Activated T-cell treated with anti-CD3 and anti-CD28 coated beads, Interleukin-2, amount 50 U/mL, for 1 hour (primary cell): ENCODE measurements around the gene PCMT1.
"Not testable (repeated sequence)": the region's sequence is repeated elsewhere in the genome, so short reads cannot be mapped to it uniquely, and the experiment has no call there.

Experiments used
- DNase-seq: peaks from one replicate; pipeline ENCODE4 v3.0.0-alpha.2; 2020

Gene PCMT1

DNA sequence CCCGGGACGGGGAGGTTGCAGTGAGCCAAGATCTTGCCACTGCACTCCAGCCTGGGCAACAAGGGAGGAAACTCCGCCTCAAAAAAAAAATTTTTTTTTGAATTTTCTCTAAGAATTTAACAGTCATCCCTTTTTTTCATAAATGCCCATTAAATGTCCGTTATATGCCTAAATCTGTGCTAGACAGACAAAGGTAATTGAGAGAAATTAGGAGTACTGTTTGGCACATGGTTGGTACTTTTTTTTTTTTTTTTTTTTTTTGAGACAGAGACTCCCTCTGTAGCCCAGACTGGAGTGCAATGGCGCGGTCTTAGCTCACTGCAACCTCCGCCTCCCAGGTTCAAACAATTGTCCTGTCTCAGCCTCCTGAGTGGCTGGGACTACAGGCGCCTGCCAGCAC is 1.7 kb downstream of the PCMT1 start:
- DNase-seq, result no peak

DNA sequence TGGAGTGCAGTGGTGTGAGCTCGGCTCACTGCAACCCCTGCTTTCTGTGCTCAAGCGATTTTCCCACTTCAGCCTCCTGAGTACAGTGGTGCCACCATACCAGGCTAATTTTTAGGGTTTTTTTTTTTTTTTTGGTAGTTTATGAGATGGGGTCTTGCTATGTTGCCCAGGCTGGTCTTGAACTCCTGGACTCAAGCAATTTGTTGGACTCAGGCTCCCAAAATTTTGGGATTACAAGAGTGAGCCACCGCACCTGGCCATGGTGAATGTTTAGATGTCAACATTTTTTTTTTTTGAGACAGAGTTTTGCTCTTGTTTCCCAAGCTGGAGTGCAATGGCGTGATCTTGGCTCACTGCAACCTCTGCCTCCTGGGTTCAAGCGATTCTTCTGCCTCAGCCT is 2.4 kb downstream of the PCMT1 start:
- not testable (repeated sequence) for DNase-seq

DNA sequence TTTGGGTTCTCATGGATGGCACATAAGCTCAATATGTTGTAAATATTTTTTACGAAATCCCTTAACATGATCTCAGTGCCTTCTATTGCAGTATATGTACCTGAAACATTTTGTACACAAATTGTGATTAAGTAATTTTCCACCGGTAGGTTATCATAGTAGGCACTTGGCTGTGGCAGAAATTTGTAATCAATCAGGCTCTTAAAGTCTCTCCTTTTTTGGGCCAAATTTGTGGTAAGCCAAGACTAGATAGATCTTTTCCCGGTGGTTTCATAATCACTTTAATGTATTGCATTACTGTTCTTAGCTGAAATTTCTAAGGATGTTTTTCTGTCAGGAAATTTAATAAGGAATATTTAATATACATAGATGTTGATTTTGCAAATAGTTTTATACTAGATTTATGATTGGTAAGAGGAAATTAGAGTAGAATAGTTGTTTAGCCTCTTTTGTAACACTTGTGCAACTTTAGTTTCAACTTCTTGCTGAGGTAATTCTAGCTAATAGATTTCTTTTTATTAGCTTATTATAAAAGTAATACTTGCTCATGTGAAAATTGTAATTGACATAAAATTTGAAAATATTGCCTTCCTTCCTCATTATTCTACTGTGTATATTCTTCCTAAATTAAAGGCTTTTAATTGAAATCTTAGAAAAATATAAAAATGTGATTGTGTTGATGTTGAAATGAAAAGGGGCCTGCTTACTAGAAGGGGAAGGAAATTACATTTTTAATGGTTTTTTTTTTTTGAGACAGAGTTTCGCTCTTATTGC is 3.2 kb downstream of the PCMT1 start:
- no peak for DNase-seq

DNA sequence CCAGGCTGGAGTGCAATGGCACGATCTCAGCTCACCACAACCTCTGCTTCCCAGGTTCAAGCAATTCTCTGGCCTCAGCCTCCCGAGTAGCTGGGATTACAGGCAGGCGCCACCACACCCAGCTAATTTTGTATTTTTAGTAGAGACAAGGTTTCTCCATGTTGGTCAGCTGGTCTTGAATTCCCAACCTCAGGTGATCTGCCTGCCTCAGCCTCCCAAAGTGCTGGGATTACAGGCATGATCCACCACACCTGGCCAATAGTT is 3.8 kb downstream of the PCMT1 start:
- not testable (repeated sequence) for DNase-seq

DNA sequence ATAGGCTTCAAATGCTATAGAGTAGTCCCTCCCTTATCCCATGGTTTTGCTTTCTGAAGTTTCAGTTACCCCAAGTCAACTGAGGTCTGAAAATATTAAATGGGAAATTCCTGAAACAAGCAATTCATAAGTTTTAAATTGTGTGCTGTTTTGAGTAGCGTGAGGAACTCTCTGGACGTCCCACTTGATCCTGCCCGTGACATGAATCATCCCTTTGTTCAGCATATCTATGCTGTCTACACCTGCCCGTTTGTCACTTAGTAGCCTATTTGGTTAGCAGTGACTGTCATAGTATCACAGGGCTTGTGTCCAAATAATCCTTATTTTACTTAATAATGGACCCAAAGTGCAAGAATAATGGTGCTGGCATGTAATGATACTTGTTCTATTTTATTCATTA is 5.0 kb downstream of the PCMT1 start:
- DNase-seq, result no peak

DNA sequence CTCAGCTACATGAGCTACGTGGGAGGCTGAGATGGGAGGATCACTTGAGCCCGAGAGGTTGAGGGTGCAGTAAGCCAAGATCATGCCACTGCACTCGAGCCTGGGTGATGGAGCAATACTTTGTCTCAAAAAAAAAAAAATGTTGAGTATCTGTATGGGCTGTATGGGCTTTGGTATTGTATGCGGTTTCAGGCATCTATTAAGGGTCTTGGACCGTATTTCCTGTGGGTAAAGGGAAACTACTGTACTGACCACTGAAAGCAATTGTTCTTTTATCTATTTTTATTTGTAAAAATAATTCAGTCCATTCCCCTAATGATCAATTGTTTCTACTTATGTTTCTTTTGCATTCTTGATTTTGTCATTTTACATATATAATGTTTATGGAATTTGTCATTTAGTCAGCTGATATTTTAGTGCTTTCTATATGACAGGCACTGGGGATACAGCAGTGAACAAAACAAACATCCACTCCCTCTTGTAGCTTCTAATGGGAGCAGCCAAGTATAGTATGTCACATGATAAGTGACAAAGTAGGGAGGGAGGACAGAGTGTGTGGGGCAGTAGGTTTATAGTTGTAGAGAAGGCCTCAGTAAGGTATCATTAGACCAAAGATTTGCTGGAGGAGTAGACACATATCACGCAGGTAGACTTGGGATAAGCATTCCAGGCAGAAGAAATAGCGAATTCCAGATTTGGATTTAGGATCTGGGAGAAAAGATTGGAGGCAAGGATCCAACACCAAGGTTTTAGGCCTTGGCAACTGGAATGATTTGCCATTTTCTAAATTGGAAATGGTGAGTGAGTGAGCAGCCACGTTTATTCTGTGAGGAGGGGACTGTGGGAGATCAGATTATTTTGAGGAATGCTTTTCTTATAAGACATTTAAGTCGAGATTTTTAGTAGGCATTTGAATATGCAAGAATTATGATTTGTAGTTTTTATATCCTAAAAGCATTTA is 6.0 kb downstream of the PCMT1 start:
- no peak for DNase-seq

DNA sequence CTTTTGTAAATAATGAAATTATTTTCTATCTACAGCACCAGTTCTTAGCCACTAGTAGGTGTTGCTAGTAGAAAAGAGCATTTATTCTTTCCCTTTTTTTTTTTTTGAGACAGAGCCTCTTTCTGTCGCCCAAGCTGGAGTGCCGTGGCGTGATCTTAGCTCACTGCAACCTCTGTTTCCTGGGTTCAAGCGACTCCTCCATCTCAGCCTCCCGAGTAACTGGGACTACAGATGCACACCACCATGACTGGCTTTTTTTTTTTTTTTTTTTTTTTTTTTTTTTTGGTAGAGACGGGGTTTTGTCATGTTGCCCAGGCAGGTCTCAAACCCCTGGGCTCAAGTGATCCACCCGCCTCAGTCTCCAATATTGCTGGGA is 6.7 kb downstream of the PCMT1 start:
- no peak for DNase-seq

DNA sequence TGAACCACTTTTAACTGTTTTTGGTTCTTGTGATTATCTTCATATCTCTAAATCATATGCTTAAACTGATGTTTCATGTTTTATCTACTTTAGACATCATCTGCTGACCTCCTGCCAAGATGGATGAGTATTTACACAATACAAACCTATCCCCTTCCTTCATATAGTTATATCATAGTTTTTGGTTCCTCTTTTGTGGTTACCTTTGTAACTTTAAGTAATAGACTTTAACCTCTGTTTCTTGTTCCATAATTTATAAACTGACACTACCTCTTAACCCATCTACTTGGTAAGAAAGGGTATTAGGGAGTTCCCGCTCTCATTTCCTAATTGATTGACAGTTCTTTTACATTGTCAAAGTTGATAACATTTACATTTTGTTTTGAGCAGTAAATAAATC is 11.9 kb downstream of the PCMT1 start:
- no peak for DNase-seq

DNA sequence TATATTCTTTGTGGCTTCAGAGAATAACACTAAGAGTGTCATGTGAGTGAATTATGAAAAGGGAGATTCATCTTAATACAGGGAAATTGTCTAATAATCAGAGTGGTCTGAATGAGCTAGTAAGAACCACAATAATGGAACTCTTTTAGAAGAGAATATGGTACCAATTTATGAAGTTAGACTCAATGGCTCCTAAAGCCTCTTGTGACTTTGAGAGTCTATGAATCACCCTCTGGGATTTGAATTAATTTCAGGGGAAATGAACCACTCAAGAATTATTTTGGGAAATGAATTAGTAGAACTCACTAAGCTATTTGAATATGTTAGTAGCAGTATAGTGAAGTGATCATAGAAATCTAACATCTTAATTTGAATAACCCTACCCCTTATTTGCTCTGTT is 14.3 kb downstream of the PCMT1 start:
- DNase-seq, result no peak

DNA sequence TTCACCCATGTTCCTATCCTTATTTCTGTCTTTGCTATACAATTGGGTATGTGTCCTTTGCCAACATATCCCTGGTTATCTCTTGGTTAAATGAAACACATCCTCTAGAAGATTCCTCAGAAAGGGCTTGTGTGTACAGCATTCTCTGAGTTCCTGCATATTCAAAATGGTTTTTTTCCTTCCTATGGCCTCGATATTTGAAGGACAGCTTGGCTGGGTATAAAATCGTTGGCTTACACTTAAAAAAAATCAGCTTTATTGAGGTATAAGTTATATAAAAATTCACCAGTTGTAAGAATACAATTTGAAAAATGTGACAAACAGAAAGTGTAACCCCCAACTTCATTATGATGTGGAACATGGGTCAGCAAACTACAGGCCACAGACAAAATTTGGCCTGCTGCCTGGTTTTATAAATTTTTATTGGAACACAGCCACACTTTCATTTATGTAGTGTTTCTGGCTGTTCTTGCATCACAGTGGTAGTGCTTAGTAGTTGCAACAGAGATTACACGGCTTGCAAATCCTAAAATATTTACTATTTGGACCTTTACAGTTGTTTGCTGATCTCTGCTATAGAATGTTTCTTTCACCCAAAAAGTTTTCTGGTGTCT is 16.7 kb downstream of the PCMT1 start:
- DNase-seq, result no peak

DNA sequence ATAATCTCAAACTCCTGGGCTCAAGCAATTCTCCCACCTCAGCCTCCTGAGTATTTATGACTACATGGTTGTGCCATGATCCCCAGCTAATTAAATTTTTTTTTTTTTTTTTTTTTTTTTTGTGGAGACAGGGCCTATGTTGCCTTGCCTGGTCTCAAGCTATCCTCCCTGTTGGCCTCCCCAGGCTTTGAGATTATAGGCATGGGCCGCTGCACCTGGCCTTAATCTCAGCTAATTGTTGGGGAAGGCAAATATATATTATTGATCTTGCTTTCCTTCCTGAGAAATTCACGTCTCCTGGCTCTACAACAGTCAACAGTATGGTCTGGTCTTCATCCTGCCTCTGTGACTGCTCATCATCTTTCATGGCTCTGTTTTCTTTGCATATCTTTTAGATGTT is 20.1 kb downstream of the PCMT1 start:
- no peak for DNase-seq

DNA sequence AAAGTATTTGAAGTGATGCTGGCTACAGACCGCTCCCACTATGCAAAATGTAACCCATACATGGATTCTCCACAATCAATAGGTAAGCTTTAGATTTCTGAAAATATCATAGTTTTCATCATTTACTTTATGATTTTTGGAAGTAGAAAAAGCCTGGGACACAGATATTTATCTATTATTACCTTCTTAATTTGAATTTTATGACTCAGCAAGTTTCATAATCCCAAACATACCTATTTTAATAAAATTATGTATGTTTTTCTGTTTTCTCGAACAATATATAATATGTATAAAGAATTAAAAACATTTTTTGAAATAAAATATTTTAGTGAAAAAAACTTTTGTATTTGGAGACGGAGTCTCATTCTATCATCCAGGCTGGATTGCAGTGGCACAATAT is 21.6 kb downstream of the PCMT1 start:
- no peak for DNase-seq

DNA sequence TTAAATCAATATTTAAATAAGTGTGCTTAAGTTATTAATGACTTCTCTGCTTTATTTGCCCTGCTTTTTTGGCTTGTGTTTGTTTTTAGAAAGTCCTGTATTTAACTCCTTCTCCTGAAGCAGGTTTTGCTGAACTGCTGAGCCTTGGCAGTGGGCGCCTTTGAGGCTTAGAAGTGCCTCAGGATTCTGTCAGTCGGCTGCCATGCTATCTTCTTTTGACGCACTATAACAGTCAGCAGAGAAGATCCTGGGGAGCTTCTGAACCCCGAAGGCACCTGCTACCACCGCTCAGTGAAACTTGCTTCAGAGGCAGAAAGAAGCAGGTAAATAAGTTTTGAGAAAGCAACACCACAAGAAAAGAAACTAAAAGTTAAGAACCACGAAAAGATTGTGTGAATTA is 22.4 kb downstream of the PCMT1 start:
- no peak for DNase-seq

DNA sequence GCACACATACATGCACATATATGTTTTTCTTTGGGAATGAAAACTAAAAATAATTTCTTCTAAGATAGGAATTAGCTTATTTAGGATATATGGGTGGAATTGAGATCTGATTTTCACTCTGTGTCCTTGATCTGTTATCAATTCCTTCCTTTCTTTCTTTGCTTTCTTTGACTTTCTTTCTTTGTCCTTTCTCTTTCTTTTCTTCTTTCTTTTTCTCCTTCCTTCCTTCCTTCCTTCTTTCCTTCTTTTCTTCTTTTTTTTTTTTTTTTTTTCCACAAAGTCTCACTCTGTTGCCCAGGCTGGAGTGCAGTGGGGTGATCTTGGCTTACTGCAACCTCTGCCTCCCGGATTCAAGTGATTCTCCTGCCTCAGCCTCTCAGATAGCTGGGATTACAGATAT is 28.1 kb downstream of the PCMT1 start:
- no peak for DNase-seq

DNA sequence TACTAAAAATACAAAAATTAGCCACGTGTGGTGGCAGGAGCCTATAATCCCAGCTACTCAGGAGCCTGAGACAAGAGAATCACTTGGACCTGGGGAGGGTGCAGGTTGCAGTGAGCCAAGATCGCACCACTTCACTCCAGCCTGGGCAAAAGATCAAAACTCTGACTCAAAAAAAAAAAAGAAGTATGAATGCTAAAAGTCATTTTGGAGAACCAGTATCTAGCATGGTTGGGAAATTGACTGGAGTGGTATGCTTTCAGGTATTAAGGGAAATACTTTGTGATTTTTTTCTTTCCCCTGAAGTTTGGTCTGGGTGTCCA is 30.1 kb downstream of the PCMT1 start:
- no peak for DNase-seq

DNA sequence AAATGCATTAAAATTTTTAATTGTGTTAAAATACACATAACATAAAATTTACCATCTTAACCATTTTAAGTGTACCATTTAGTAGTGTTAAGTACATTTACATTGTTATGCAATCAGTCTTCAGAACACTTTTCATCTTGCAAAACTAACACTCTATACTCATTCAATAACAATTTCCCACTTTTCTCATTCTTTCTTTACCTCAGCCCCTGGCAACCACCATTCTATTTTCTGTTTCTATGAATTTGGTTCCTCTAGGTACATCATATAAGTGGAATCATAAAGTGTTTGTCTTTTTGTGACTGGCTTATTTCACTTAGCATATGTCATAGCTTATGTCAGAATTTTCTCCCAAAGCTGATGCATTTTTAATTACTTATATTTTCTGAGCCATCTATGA is 32.2 kb downstream of the PCMT1 start:
- no peak for DNase-seq

DNA sequence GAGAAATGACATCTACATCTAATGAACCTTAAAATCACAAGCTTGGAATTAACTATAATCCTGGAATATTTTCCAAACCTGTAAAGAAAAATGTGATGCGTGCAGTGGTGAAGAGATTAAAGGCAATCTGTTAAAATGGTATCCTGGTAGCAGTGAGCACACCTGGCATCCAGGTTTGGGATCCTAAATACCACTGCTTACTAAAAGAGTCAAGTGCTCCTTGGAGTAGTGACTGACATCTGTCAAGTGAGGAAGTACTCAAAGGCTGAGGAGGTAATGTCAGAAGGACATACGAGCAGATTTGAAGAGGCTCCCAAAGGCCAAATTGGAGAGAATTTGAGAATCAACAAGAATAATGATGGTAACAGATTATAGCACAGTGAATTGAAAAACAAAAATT is 32.8 kb downstream of the PCMT1 start:
- no peak for DNase-seq

DNA sequence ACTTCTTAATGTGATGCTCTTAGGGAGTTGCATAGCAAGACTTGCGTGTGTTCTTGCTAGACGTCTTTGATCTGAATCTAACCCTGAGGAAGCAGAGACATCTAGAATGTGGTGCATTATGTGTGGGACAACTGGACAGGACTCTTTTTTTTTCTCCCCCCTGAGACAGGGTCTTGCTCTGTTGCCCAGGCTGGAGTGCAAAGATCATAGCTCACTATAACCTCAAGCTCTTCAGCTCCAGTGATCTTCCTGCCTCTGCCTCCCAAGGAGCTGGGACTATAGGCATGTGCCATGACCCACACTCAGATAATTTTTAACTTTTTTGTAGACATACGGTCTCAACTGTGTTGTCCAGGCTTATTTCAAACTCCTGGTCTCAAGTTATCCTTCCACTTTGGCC is 34.0 kb downstream of the PCMT1 start:
- no peak for DNase-seq

DNA sequence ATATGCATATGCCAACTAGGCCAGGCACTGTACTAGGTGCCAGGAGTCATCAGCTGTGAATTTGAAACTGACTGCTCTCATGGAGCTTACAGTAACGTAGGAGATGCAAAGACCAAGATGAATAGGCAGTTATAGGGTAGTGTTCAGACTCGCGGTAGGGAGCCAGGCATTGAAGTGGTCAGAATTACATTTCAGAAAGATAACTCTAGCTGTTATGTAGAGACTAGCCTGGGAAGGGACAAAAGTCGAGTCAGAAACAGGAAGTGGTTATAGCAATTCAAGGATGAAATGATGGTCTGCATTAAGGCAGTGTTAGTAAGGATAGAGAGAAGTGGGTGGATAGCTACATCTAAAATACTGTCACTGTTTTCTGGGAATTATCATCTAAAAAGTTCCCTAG is 56.6 kb downstream of the PCMT1 start:
- DNase-seq, result no peak

DNA sequence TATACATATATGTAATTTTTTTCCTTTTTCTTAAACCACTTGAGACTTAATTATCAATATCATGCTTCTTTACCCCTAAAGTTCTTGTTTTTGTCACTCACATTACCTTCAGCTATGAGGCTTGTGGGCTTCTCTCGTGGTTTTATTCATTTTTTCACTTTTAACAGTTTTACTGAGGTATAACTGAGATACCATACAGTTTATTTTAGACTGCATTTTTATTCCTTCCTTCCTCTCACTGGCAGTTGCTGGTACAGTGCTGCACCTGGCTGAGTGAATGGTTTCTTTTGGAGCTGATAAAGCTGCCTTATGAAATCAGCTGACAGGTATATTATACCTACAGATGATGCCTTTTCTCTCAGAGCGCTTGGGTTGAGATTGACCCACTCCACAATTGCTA is 60.3 kb downstream of the PCMT1 start:
- DNase-seq, result no peak

DNA sequence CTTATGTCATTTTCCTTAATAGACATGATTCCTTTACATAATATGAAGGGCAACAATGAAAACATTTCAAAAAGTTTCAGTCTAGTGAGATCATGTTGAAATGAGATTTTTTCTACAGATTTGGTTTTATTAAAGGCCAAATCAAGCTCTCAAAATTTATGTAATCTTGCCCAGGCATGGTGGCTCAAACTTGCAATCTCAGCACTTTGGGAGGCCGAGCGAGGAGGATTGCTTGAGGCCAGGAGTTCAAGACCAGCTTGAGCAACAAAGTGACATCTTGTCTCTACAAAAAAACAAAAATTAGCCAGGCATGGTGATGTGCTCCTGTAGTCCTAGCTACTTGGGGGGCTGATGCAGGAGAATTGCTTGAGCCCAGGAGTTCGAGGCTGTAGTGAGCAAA is 63.8 kb downstream of the PCMT1 start:
- DNase-seq, result no peak

DNA sequence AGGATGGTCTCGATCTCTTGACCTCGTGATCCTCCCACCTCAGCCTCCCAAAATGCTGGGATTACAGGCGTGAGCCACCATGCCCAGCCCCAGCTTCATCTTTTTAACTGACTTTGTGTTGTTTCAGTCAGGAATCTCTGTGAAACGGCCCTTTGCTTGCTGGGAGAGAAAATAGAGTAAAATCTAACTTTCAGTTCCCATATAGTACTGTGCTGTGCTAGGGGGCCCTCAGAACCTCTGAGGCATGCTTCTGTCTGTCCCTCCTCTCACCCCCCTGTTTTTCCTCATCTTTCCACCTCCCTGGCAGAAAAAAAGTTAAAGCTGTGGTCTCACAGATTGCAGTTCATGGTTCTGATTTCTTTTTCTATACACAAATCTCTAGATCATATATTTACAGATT is 66.2 kb downstream of the PCMT1 start:
- DNase-seq, result no peak

DNA sequence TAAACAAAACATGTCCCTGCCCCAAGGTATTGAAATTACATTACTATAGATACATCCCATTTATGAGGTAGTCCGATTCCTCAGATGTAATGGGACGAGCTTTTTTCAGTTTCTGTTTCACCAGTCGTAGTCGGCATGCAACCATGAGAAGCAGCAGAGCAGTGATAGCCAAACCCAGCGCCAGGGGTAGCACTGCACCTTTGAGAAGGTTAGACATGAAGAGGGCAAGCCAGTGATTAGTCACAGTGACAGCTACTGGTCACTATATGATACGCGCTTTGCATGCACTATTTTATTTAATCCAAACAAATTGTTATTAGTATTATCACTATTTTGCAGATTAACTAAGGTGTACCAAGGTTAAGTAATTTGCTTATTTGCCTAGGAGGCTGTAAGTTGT is 71.0 kb downstream of the PCMT1 start:
- DNase-seq, result no peak

DNA sequence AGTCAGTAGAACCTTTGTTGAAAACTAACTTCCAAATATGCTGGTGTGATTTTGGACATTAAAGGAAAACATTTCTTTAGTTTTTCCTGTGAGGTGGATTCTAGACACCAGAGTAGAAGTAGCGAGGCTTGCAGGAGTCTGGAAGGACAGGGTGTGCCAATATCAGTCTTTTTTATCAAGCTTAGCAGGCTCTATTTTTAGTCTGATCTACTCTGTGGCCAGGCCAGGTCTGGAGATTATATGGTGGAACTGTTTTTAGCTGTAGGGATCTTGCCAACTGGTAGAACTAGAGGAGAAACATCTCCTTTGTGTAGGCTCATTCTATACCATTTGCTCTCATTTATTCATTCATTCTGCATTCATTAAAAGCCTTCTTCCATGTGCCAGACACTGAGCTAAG is 72.0 kb downstream of the PCMT1 start:
- DNase-seq, result no peak
